Caki2 (cell line): ENCODE data around the gene SLC35E2B. TPM values are rescaled to one million over a fixed set of nuclear protein-coding genes. Genes with fewer than 3 reads are reported as not detected.

Experiments
- DNase-seq: peaks from one replicate; pipeline ENCODE4 v3.0.0-alpha.2; 2015; ENCODE audit warnings: low read depth
- in situ Hi-C: cut with HindIII; loops from 2 replicates; pipeline ENCODE4 v1.10.0; 2016; ENCODE audit warnings: low sequenced_read_pairs, low pct_unique_long_range_greater_than_20kb, mixed read lengths
- total RNA-seq: library from RNA; depleted of rRNA; stranded (reverse); fragments of >200 nt; shearing (Covaris generic); gene quantifications from 2 replicates; pipeline ENCODE4 v1.2.3, GENCODE V29; 2014; ENCODE audit warnings: low replicate concordance

Gene SLC35E2B
- total RNA-seq, 1 experiment from 2014 or later, result 13.8 TPM

GRCh38 chr1:1630965-1631781 lies 61.4 kb downstream of the SLC35E2B start:
- no peak for DNase-seq
- in situ Hi-C loops, result no loop called here

GRCh38 chr1:1630191-1630964 lies 62.2 kb downstream of the SLC35E2B start:
- DNase-seq, result no peak

GRCh38 chr1:1629430-1630190 lies 63.0 kb downstream of the SLC35E2B start:
- in situ Hi-C loops, result no loop called here

More at GRCh38 chr1:1630191-1630964, 62.2 kb downstream of the SLC35E2B start:
- in situ Hi-C loops, result no loop called here

GRCh38 chr1:1628754-1629429 lies 63.7 kb downstream of the SLC35E2B start:
- DNase-seq, result no peak
- in situ Hi-C loops, result no loop called here

More at GRCh38 chr1:1629430-1630190, 63.0 kb downstream of the SLC35E2B start:
- DNase-seq, result no peak

GRCh38 chr1:1627829-1628753 lies 64.5 kb downstream of the SLC35E2B start:
- in situ Hi-C loops, result no loop called here
- DNase-seq, result no peak

- in situ Hi-C loops, result no loop called here
- DNase-seq, result no peak
These were observed 65.2 kb downstream of the SLC35E2B start for GRCh38 chr1:1627261-1627828.

- in situ Hi-C loops, result no loop called here
- DNase-seq, result no peak
These were observed 66.1 kb downstream of the SLC35E2B start for GRCh38 chr1:1626207-1627141.

GRCh38 chr1:1625824-1626206 lies 66.8 kb downstream of the SLC35E2B start:
- no peak for DNase-seq
- in situ Hi-C loops, result no loop called here

GRCh38 chr1:1625404-1625775 lies 67.2 kb downstream of the SLC35E2B start:
- no peak for DNase-seq
- in situ Hi-C loops, result no loop called here

- DNase-seq, result no peak
- in situ Hi-C loops, result no loop called here
These were observed 67.9 kb downstream of the SLC35E2B start for GRCh38 chr1:1624443-1625403.

- in situ Hi-C loops, result no loop called here
- DNase-seq, result no peak
These were observed 68.8 kb downstream of the SLC35E2B start for GRCh38 chr1:1623631-1624442.

GRCh38 chr1:1623181-1623630 lies 69.4 kb downstream of the SLC35E2B start:
- DNase-seq, result no peak
- in situ Hi-C loops, result no loop called here

GRCh38 chr1:1622788-1623094 lies 69.9 kb downstream of the SLC35E2B start:
- in situ Hi-C loops, result no loop called here
- DNase-seq, result no peak

GRCh38 chr1:1622010-1622787 lies 70.4 kb downstream of the SLC35E2B start:
- in situ Hi-C loops, result no loop called here
- DNase-seq, result no peak
